SW480 (cell line): ENCODE results near the gene RBBP6.
"Not testable (repeated sequence)": the region's sequence is repeated elsewhere in the genome, so short reads cannot be mapped to it uniquely, and the experiment has no call there.

Source experiments
- DNase-seq: peaks from one replicate; pipeline ENCODE4 v3.0.0-alpha.2; 2016; ENCODE audit warnings: low spot score

Gene RBBP6, protein sequence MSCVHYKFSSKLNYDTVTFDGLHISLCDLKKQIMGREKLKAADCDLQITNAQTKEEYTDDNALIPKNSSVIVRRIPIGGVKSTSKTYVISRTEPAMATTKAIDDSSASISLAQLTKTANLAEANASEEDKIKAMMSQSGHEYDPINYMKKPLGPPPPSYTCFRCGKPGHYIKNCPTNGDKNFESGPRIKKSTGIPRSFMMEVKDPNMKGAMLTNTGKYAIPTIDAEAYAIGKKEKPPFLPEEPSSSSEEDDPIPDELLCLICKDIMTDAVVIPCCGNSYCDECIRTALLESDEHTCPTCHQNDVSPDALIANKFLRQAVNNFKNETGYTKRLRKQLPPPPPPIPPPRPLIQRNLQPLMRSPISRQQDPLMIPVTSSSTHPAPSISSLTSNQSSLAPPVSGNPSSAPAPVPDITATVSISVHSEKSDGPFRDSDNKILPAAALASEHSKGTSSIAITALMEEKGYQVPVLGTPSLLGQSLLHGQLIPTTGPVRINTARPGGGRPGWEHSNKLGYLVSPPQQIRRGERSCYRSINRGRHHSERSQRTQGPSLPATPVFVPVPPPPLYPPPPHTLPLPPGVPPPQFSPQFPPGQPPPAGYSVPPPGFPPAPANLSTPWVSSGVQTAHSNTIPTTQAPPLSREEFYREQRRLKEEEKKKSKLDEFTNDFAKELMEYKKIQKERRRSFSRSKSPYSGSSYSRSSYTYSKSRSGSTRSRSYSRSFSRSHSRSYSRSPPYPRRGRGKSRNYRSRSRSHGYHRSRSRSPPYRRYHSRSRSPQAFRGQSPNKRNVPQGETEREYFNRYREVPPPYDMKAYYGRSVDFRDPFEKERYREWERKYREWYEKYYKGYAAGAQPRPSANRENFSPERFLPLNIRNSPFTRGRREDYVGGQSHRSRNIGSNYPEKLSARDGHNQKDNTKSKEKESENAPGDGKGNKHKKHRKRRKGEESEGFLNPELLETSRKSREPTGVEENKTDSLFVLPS (N-terminal part only)

DNA sequence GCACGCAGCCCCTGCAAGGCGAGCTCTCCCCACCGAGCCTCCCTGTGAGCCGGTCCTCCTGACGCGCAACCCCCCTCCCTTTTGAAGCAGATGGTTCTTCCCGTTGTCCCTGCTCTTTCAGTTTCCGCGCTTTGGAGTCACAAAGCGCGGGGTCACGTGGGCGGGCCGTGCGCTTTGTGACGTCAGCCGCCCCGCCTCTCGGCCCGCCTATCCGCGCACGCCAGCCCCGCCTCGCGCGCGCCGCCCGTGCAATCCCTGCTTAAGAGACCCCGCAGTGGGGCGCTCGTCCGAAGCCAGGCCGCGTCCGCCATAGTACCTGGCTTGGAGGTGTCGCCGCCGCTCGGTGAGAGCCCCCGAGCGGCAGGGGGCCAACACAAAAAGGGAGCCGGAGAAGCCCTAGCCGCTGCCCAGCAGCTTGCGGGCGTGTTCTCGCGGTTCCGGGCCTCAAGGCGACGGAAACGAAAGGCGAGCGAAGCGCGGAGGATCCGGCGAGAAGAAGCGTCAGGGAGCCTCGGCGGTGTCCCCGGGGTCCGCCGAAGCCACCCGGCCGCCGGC is at the start of gene RBBP6:
TSS of gene RBBP6 (plus strand) at position 272 of the 555 bp plus-strand sequence. CDS start 1,061 bp downstream, outside the sequence.
- peak; percentile 92 for DNase-seq

DNA sequence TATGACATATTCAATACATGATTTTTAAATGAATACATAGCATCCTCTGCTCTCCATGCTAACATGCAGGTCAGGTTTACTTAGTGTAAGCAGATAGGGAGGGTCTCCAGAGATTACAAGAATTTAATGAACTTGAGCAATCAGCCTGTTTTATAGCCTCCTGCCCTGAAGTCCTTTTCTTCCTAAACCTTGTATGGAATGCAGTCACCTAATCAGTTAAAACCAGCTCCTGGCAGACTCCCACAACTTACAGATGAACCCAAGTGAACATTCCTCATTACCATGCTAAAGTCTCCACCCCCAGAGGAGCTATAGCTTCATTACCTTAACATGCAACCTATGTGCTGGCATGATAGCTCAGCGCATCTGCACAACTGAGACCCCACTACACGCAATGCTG is 48.5 kb upstream of the RBBP6 start:
- DNase-seq: no peak

DNA sequence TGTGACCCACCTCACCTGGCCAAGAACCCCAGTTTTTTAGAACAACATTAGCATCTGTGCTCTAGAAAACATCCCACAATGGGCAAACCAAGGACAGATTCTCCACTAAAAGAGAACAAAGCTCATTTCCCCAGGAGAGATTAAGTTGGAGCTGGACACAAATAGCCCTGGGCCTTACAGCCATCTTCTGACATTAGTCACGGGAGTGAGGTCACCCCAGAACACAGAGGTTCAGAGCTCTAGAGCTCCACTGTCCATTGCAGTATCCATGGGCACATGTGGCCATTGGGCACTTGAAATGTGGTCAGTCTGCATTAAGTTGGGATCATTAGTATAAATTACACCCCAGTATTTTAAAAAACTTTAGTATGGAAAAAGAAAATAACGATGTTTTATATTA is 47.6 kb upstream of the RBBP6 start:
- DNase-seq: no peak

DNA sequence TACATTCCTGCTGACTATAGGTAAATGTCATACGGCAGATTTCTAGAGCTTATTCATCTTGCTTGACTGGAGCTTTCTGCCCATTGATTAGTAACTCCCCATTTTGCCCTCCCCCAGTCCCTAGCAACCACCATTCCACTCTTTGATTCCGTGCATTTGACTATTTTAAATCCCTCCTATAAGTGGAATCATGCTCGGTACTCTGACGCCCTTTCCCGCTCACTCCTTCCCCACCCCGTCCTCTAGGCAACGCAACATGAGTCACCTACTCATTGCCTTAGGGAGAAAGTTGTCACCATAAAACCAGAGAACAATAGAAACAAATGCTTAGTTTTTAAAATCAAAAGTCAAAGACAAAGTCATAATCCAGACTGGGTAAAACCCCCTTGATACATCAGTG is 45.5 kb upstream of the RBBP6 start:
- DNase-seq: peak; percentile 13

- DNase-seq: not testable (repeated sequence)
These were observed 44.2 kb upstream of the RBBP6 start for GRCh38 chr16:24495207-24495606.

DNA sequence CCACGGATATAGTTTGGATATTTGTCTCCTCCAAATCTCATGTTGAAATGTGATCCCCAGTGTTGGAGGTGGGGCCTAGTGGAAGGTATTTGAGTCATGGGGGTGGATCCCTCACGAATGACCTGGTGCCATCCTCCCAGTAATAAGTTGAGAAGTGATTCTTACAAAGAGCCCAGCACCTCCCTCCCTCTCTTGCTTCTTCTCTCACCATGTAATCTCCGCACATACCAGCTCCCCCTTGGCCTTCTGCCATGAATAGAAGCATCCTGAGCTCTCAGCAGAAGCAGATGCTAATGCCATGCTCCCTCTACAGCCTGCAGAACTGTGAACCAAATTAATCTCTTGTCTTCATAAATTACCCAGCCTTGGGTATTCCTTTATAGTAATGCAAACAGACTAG is 41.9 kb upstream of the RBBP6 start:
- peak; percentile 25 for DNase-seq

- DNase-seq: peak; percentile 47
These were observed 40.1 kb upstream of the RBBP6 start for GRCh38 chr16:24499193-24499814.

- DNase-seq: peak; percentile 56
These were observed 34.7 kb upstream of the RBBP6 start for GRCh38 chr16:24504472-24505345.

- DNase-seq: no peak
These were observed 33.4 kb upstream of the RBBP6 start for GRCh38 chr16:24505959-24506358.

DNA sequence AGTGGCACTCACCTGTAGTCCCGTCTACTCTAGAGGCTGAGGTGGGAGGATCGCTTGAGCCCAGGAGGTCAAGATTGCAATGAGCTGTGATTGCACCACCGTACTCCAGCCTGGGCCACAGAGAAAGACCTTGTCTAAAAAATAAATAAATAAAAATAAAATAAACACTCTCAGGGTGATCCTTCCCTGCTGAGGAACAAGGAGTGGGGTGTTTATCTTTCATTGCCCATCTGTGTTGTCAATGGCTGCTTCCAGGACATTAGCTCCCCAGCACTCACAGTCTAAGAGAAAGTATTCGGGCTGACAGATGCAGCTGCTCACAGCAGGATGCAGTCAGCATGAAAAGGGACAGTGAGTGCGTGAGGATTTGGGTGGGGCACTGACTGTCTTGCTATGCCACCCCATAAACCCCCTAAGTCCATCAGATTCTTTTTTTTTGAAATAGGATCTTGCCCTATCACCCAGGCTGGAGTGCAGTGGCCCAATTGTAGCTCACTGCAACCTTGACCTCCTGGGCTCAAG is 31.3 kb upstream of the RBBP6 start:
- DNase-seq: no peak

DNA sequence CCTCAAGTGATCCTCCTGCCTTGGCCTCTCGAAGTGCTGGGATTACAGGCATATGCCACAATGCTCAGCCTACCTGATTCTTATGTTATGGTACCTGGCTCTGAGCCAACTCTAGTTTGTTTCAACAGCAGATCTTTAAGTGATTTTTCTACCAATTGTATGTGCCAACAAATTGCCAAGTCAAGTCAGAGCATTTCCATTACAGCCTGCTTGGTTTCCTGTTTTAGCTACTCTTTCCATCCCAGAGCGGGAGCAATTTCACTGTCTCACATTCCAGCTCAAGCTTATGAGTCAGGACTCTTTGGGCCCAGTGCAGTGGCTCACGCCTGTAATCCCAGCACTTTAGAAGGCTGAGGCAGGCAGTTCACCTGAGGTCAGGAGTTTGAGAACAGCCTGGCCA is 30.8 kb upstream of the RBBP6 start:
- no peak for DNase-seq

- DNase-seq: no peak
These were observed 29.8 kb upstream of the RBBP6 start for GRCh38 chr16:24509536-24509935.

- DNase-seq: no peak
These were observed 28.2 kb upstream of the RBBP6 start for GRCh38 chr16:24511174-24511573.

GRCh38 chr16:24511792-24512191 is 27.6 kb upstream of the RBBP6 start:
- DNase-seq: no peak

DNA sequence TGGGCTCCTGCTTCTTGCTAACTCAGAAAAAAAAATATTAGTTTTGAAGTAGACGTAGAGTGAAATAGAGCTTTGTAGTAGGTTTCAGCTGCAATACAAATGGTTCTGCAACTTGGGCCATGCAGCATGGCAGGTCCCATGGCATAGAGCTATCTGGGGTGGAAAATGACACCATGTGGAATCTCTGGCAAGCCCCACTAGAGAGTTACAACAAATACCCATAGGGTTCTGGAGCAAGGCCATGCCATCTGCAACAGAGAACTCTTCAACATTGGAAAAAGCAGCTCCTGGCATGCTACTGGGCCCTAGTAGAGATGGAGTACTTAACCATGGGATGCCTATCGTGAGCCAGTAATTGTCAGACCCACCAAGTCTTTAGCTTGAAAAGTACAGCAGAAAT is 25.3 kb upstream of the RBBP6 start:
- no peak for DNase-seq

DNA sequence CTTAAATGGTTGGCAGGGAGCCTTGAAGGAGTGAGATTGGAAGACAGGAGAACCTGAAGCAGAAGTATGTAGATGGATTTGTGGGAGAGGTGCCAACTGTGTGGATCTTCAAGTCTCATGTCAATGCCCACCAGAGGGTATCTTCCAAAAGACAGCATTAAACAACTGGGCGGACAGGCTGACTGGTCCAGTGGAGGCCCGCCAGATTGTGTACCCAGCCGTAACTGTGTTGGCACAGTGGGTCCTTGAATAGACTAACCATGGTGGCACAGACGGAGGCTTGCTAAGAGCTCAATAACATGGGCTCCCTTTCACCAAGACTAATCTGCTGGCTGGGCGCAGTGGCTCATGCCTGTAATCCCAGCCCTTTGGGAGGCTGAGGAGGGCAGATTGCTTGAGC is 24.2 kb upstream of the RBBP6 start:
- DNase-seq: no peak

DNA sequence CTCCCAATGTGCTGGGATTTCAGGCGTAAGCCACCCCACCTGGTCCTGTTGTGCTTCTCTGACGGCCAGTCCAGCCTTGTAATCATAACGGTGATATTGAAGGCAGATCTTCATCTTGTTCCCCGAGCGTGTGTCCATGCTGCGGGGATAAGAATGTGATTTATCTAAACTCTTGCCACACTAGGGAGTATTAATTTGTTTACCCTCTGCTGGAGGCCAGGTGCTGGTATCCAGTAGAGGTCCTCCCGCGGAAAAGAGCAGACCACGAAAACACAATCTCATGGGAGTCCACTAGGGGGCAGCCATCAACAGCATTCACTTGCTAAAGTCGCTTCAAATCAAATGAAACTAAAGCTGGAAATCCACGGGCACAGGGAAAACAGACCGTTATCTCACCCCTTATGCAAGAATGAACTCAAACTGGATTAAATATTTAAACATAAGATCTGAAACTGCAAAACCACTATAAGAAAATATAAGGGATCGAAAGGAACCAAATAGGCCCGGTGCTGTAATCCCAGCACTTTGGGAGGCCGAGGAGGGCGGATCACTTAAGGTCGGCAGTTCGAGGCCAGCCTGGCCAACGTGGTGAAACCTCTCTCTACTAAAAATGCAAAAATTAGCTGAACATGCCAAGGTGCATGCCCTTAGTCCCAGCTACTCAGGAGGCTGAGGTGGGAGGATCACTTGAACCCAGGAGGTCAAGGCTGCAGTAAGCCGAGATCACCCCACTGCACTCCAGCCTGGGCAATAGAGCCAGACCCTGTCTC is 22.3 kb upstream of the RBBP6 start:
- DNase-seq: peak; percentile 71

DNA sequence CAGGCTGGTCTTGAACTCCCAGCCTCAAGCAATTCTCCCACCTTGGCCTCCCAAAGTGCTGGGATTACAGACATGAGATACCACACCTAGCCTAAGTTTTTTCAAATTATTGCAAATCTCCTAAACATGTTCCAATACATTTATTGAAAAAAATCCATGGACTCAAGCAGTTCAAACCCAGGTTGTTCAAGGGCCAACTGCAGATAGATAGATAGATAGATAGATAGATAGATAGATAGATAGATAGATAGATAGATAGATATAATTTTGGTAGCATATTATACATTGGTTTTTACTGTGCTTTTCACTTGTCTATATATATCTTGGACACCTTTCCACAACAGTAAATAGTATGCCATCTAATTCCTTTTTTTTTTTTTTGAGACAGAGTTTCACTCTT is 20.9 kb upstream of the RBBP6 start:
- no peak for DNase-seq

GRCh38 chr16:24520983-24521382 is 18.4 kb upstream of the RBBP6 start:
- DNase-seq: no peak

DNA sequence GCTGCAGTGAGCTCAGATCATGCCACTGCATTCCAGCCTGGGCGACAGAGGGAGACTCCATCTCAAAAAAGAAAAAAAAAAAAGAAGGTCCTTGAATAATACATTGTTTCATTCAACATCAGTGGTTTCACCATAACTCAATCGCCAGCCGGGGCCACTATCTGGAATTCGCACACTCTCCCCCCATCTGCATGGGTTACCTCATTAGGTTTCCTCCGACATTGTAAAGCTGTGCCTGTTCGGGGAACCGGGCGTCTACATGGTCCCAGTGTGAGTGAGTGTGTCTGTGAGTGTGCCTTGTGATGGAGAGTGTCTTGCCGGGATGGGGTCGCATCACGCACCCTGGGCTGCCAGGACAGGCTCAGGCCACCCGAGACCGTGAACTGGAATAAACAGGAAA is 16.6 kb upstream of the RBBP6 start:
- DNase-seq: no peak
